ENCODE data around the gene BMP10.
A peak's percentile ranks its signal among the peaks of the same experiment; 100 is the strongest.

Gene BMP10

GRCh38 chr2:68849579-68850030, 21.6 kb downstream of the BMP10 start:
- DNase-seq = no peak

GRCh38 chr2:68847751-68848150, 23.4 kb downstream of the BMP10 start:
- no peak for DNase-seq

- DNase-seq = no peak
Measured at GRCh38 chr2:68846091-68846490, 25.1 kb downstream of the BMP10 start.

GRCh38 chr2:68845043-68845442, 26.2 kb downstream of the BMP10 start:
- no peak for DNase-seq

GRCh38 chr2:68839260-68839833, 31.9 kb downstream of the BMP10 start:
- no peak for DNase-seq

- no peak for DNase-seq
Measured at GRCh38 chr2:68838641-68839040, 32.6 kb downstream of the BMP10 start.

- DNase-seq = no peak
Measured at GRCh38 chr2:68837861-68838341, 33.3 kb downstream of the BMP10 start.

- no peak for DNase-seq
Measured at GRCh38 chr2:68837164-68837860, 33.9 kb downstream of the BMP10 start.

- no peak for DNase-seq
Measured at GRCh38 chr2:68835621-68836020, 35.6 kb downstream of the BMP10 start.

GRCh38 chr2:68834737-68835376, 36.3 kb downstream of the BMP10 start:
- DNase-seq = no peak

GRCh38 chr2:68833162-68833561, 38.0 kb downstream of the BMP10 start:
- DNase-seq = no peak

- peak; percentile 5 for DNase-seq
Measured at GRCh38 chr2:68832233-68832869, 38.8 kb downstream of the BMP10 start.

- no peak for DNase-seq
Measured at GRCh38 chr2:68831686-68832232, 39.4 kb downstream of the BMP10 start.

- DNase-seq = no peak
Measured at GRCh38 chr2:68829749-68830148, 41.4 kb downstream of the BMP10 start.

GRCh38 chr2:68828887-68829708, 42.1 kb downstream of the BMP10 start:
- DNase-seq = peak; percentile 1

GRCh38 chr2:68827666-68828065, 43.5 kb downstream of the BMP10 start:
- no peak for DNase-seq

- no peak for DNase-seq
Measured at GRCh38 chr2:68825866-68826265, 45.3 kb downstream of the BMP10 start.

GRCh38 chr2:68824831-68825230, 46.4 kb downstream of the BMP10 start:
- no peak for DNase-seq

- no peak for DNase-seq
Measured at GRCh38 chr2:68822207-68822872, 48.9 kb downstream of the BMP10 start.

- DNase-seq = no peak
Measured at GRCh38 chr2:68819556-68819955, 51.6 kb downstream of the BMP10 start.

GRCh38 chr2:68817306-68817705, 53.9 kb downstream of the BMP10 start:
- no peak for DNase-seq

Measured in NCI-H774 (cell line).